Activated naive CD8-positive, alpha-beta T cell treated with anti-CD3 and anti-CD28 coated beads, Interleukin-2, amount 50 U/mL, for 24 hours (primary cell): ENCODE data around the gene TMED1.
A peak's percentile ranks its signal among the peaks of the same experiment; 100 is the strongest.

Experiments used
- ATAC-seq: fragments of 150-1000 bp; cut with Tn5 transposase; one replicate; pipeline ENCODE4 v1.10.0; 2021
- DNase-seq: peaks from one replicate; pipeline ENCODE4 v3.0.0; 2021
- H3K27ac Mint-ChIP-seq: one replicate; pipeline ENCODE4 v1.8.0; 2021; ENCODE audit warnings: mild to moderate bottlenecking, mixed read lengths
- H3K27me3 Mint-ChIP-seq: one replicate; pipeline ENCODE4 v1.8.0; 2021; ENCODE audit warnings: mixed read lengths
- H3K36me3 Mint-ChIP-seq: one replicate; pipeline ENCODE4 v1.8.0; 2021; ENCODE audit warnings: low read depth, mixed read lengths
- H3K4me1 Mint-ChIP-seq: one replicate; pipeline ENCODE4 v1.8.0; 2021; ENCODE audit warnings: mixed read lengths
- H3K4me3 Mint-ChIP-seq: one replicate; pipeline ENCODE4 v1.8.0; 2021; ENCODE audit warnings: mild to moderate bottlenecking, moderate library complexity, mixed read lengths
- H3K9me3 Mint-ChIP-seq: one replicate; pipeline ENCODE4 v1.8.0; 2021; ENCODE audit warnings: mixed read lengths

TMED1 gene

GRCh38 chr19:10815007-10815536 is 20.9 kb downstream of the TMED1 start:
- Mint-ChIP-seq H3K36me3 (peaks cover 18% of the 10 kb centered on the region), H3K27me3 (no peaks in the 10 kb centered on the region), H3K9me3 (no peaks in the 10 kb centered on the region), H3K27ac (peak overlapping the region; percentile 50), H3K4me1 (peaks cover 17% of the 10 kb centered on the region), H3K4me3 (no peak overlapping the region)
- DNase-seq (no peak), ATAC-seq (no peak)

DNA sequence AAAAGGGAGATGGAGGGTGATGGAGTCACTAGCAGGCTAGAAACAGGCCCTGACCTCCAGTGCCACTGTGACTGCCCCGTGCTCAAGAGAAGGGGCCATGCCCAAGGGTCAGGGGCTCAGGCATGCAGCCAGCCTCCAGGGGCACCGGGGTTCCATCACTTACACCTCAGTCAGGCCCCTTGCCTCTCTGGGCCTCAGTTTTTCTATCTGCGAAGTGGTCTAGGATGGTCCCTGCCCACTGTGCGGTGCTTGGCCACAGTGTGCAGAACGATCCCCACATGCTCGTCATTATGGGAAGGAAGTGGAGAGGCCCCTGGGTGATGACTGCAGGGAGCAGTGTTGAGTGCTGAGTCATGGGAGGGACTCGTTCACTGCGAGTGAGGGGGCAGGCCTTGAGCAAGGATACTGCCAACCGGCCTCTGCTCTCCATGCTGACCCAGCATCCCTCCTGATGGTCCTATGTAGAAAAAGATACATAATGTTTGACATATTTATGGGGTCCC is 23.1 kb downstream of the TMED1 start:
- Mint-ChIP-seq H3K9me3 (no peaks in the 10 kb centered on the region), H3K36me3 (peaks cover 19% of the 10 kb centered on the region), H3K4me1 (peaks cover 31% of the 10 kb centered on the region), H3K4me3 (no peak overlapping the region), H3K27ac (peak overlapping the region; percentile 68), H3K27me3 (no peaks in the 10 kb centered on the region)
- ATAC-seq (peak; percentile 77), DNase-seq (peak; percentile 45)

- DNase-seq = no peak
- Mint-ChIP-seq H3K4me3 (no peak overlapping the region), H3K9me3 (no peaks in the 10 kb centered on the region), H3K36me3 (peaks cover 19% of the 10 kb centered on the region), H3K27ac (peak overlapping the region; percentile 68), H3K27me3 (no peaks in the 10 kb centered on the region), H3K4me1 (peaks cover 31% of the 10 kb centered on the region)
- ATAC-seq = no peak
Measured at GRCh38 chr19:10812196-10812595, 23.8 kb downstream of the TMED1 start.

- H3K4me3 Mint-ChIP-seq = no peak overlapping the region
- DNase-seq (no peak), ATAC-seq (no peak)
- no peaks in the 10 kb centered on the region for H3K9me3 Mint-ChIP-seq
- no peaks in the 10 kb centered on the region for H3K27me3 Mint-ChIP-seq
- peaks cover 31% of the 10 kb centered on the region for H3K4me1 Mint-ChIP-seq
- peaks cover 19% of the 10 kb centered on the region for H3K36me3 Mint-ChIP-seq
- no peak overlapping the region for H3K27ac Mint-ChIP-seq
Measured at GRCh38 chr19:10811391-10812111, 24.5 kb downstream of the TMED1 start.

DNA sequence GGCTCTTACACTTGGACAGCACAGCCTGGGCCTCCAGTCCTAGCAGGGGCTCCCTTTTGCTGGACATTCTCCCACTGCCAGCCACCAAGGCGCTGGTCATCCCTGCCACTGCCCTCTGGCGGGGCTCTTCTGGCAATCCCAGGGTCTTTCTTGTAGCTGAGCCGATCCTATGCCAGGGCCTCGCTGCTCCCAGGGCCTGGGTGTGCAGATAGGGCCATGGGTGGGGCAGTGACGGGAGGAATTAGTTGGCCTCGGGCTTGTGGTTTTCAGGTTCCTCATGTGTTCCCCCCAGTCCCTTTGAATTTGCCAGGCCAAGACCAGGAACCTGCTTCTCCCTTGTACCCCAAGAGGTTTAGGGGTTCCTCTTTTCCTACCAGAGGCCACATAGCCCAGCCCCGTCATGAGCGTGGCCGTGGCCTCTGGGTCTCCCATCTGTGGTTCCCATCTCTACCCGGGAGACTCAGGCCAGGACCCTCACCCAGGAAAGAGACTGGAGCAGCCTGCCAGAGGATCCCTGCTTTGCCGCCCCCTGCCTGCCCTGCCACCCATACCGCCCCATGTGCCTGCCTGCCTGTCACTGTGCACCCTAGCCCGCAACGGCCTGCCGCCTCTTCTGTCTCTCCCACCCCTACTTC is 26.2 kb downstream of the TMED1 start:
- Mint-ChIP-seq H3K36me3 (peaks cover 23% of the 10 kb centered on the region), H3K9me3 (no peaks in the 10 kb centered on the region), H3K4me1 (peaks cover 31% of the 10 kb centered on the region), H3K4me3 (no peak overlapping the region), H3K27me3 (no peaks in the 10 kb centered on the region), H3K27ac (peak overlapping the region; percentile 69)
- no peak for ATAC-seq
- DNase-seq = no peak

DNA sequence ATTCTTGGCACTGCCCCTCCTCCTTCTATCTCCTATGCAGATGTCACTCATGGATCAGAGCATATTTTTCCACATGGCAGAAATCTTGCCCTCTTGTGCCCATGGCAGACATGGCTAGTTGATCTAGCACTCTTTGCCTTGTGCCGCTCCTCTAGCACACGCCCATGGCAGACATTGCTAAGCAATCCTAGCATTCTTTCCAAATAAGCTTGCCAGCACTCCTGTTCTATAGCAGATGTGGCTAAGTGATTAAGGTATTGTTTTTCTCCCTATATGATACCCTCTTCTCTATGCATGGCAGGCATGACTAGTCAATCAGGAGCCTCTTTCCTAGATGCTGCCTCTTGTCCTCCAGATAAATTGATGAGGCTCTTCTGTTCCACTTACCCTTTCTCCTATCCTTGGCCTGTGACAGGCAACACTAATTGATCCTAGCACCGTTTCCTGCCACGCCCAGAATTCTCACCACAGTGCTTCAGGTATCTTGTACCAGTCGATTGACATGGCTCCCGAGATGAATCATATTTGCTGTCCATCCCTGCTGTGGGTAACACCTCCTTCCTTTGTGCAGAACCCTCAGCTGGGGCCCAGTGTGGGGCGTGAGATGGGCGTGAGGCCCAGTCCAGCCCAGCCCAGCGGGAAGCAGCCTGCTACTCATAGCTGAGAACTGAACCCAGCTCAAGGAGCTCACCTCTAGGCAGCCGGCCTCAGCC is 26.9 kb downstream of the TMED1 start:
- Mint-ChIP-seq H3K36me3 (peaks cover 20% of the 10 kb centered on the region), H3K4me3 (no peak overlapping the region), H3K27ac (peak overlapping the region; percentile 50), H3K9me3 (no peaks in the 10 kb centered on the region), H3K27me3 (no peaks in the 10 kb centered on the region), H3K4me1 (peaks cover 30% of the 10 kb centered on the region)
- ATAC-seq = peak; percentile 55
- DNase-seq = peak; percentile 21

DNA sequence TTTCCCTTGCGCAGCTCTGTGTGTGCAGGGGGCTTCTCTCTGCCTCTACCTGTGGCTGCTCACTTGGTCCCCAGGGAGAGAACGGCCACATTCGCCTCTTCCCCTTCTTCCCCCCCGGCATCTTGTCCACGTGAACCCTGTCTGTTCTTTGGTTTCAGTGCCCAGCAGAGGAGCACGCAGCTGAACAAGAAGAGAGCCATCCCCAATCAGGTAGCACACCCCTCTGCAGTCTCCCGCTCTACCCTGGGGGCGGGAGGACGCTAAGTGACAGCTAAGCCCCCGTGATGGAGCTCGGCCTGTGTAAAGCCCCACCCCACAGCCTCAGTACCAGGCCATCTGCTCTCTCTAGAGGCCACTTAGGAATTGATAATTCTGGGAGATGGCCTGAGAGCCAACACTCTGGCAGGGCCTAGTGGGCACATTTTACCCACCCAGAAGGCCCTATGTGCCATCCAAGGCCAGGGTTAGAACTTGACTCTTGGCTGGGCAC is 30.2 kb downstream of the TMED1 start:
- H3K9me3 Mint-ChIP-seq = no peaks in the 10 kb centered on the region
- H3K4me3 Mint-ChIP-seq = no peak overlapping the region
- no peak overlapping the region for H3K27ac Mint-ChIP-seq
- ATAC-seq (no peak), DNase-seq (no peak)
- peaks cover 17% of the 10 kb centered on the region for H3K36me3 Mint-ChIP-seq
- no peaks in the 10 kb centered on the region for H3K27me3 Mint-ChIP-seq
- peaks cover 15% of the 10 kb centered on the region for H3K4me1 Mint-ChIP-seq

GRCh38 chr19:10805065-10805757 is 30.8 kb downstream of the TMED1 start:
- H3K27ac Mint-ChIP-seq = no peak overlapping the region
- peaks cover 15% of the 10 kb centered on the region for H3K4me1 Mint-ChIP-seq
- H3K9me3 Mint-ChIP-seq = no peaks in the 10 kb centered on the region
- H3K4me3 Mint-ChIP-seq = no peak overlapping the region
- DNase-seq (no peak), ATAC-seq (no peak)
- no peaks in the 10 kb centered on the region for H3K27me3 Mint-ChIP-seq
- peaks cover 17% of the 10 kb centered on the region for H3K36me3 Mint-ChIP-seq

DNA sequence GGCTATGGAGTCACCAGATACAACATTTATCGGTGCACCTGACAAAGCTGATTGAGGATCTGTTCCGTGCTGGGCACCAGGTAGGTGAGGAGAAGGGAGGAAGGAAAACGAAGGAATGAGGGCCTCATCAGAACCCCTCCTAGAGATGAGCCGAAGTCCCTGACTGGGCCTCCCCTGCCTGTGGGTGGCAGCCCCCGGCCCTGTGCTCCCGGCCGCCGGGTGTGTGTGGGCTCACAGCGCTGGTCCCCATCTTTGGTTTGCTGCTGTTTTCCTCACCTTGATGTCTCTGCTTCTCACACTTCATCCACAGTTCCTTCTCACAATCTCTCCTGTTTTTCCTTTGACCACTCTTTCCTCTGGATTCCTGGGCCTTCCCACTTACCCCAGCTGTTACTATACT is 32.8 kb downstream of the TMED1 start:
- ATAC-seq (no peak), DNase-seq (no peak)
- Mint-ChIP-seq H3K27me3 (no peaks in the 10 kb centered on the region), H3K4me1 (peaks cover 17% of the 10 kb centered on the region), H3K27ac (no peak overlapping the region), H3K9me3 (no peaks in the 10 kb centered on the region), H3K36me3 (peaks cover 14% of the 10 kb centered on the region), H3K4me3 (no peak overlapping the region)

DNA sequence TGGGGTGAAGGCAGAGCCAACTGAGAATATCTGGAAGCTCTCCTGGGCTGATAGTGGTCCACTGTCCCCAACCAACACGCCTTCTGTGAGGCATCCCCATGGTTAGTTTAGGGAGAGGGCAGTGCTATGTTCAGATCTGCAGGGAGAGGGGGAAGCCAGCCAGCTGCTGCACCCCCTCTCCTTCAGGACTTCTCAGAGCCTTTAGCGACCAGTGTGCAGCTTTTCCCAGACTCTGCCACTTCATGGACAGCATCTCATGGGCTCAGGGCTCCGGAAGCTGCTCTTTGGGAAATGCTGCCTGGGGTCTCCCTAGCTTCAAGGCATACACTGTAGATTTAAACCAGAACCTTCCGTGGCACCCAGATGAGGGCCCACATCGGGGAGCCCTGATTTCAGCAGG is 33.5 kb downstream of the TMED1 start:
- DNase-seq = no peak
- Mint-ChIP-seq H3K27ac (no peak overlapping the region), H3K27me3 (no peaks in the 10 kb centered on the region), H3K4me3 (no peak overlapping the region), H3K9me3 (no peaks in the 10 kb centered on the region), H3K36me3 (peaks cover 14% of the 10 kb centered on the region), H3K4me1 (peaks cover 22% of the 10 kb centered on the region)
- ATAC-seq = no peak

- H3K36me3 Mint-ChIP-seq = peaks cover 17% of the 10 kb centered on the region
- no peaks in the 10 kb centered on the region for H3K9me3 Mint-ChIP-seq
- no peak overlapping the region for H3K27ac Mint-ChIP-seq
- DNase-seq (no peak), ATAC-seq (no peak)
- peaks cover 29% of the 10 kb centered on the region for H3K4me1 Mint-ChIP-seq
- H3K27me3 Mint-ChIP-seq = no peaks in the 10 kb centered on the region
- no peak overlapping the region for H3K4me3 Mint-ChIP-seq
Measured at GRCh38 chr19:10800488-10800887, 35.5 kb downstream of the TMED1 start.

- peak overlapping the region; percentile 53 for H3K4me3 Mint-ChIP-seq
- H3K27ac Mint-ChIP-seq = peak overlapping the region; percentile 86
- peaks cover 29% of the 10 kb centered on the region for H3K4me1 Mint-ChIP-seq
- H3K9me3 Mint-ChIP-seq = no peaks in the 10 kb centered on the region
- H3K36me3 Mint-ChIP-seq = peaks cover 24% of the 10 kb centered on the region
- DNase-seq (peak; percentile 87), ATAC-seq (peak; percentile 98)
- H3K27me3 Mint-ChIP-seq = no peaks in the 10 kb centered on the region
Measured at GRCh38 chr19:10797541-10798256, 38.3 kb downstream of the TMED1 start.

DNA sequence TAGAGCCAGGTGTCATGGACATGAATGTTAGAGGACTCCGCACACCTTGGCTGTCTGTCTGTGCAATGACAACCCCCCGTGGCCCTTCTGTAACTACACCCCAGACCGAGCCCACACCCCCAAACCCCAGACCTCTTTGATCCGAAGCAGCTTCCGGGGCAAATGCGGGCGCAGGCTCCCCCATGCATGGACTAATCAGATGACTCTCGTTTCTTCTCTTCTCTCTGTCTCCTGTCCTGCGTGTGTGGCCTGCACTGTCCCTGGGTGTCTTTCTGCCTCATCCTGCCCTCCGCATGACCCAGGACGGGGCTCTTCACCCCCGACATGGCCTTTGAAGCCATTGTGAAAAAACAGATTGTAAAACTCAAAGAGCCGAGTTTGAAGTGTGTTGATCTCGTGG is 38.9 kb downstream of the TMED1 start:
- H3K36me3 Mint-ChIP-seq = peaks cover 24% of the 10 kb centered on the region
- H3K4me3 Mint-ChIP-seq = peak overlapping the region; percentile 53
- peaks cover 29% of the 10 kb centered on the region for H3K4me1 Mint-ChIP-seq
- H3K27me3 Mint-ChIP-seq = no peaks in the 10 kb centered on the region
- ATAC-seq = peak; percentile 29
- H3K27ac Mint-ChIP-seq = peak overlapping the region; percentile 86
- H3K9me3 Mint-ChIP-seq = no peaks in the 10 kb centered on the region
- DNase-seq = peak; percentile 26
